ENCODE measurements around the gene ZNF791. TPM values are rescaled to one million over a fixed set of nuclear protein-coding genes. Genes with fewer than 3 reads are reported as not detected.
"Not testable (repeated sequence)": the region's sequence is repeated elsewhere in the genome, so short reads cannot be mapped to it uniquely, and the experiment has no call there.

Gene ZNF791
- total RNA-seq (2014; rRNA removed; shearing (Covaris generic); ENCODE audit: low replicate concordance) = 14.4 and 21.4 TPM in 2 replicates

DNA sequence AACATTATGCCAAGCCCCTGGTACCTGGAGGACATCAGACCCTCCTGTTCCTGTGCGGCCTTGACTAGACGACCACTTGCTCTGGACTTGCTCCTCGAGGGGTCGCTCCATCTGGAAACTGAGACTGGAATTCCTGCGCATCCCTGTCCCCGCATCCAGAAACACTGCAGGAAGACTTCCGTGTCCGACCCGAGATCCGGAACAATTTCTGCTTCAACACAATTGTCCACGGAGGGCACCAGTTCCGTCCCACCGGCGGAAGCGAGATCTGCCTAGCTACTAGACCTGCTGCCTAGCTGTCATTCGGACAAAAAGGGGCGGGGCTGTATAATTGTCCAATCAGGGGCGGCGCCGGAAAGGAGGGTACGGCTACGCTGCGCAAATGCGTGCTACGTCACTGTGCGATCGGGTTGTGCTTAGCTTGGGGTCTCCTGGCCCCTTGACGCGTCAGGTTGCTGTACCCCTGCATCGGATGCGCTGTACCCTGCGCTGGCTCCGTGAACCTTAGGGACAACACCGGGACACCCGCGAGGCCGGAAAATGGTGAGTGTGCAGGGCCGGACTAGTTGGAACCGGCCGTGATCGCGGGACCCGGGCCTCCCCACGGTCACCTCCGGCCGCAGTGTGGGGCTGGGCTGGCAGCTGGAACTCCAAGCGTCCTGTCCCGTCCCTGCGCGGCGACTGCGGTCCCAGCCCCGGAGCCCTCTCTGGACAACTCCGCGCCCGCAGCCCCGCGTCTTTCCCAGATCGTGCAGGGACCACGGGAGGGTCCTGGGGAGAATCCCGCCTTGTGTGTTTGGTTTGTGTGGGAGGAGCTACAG lies at the start of gene ZNF791, which contains the start of gene ZNF490:
Gene ZNF791, plus strand, starts transcription at position 381 of the 821 bp plus-strand sequence. Its CDS starts 160 bp downstream, at position 541.
Gene ZNF490, minus strand, starts transcription at position 274 of the 821 bp plus-strand sequence. Its CDS starts 133 bp downstream, at position 141.
- H3K9me2 ChIP-seq (replicated peaks; ENCODE audit: insufficient read depth, low read length) = no peaks in the 10 kb centered on the region
- peaks cover 43% of the 10 kb centered on the region for H3K4me1 ChIP-seq (ENCODE audit: low read length)
- peak within 1 kb of the TSS; percentile 86 for H3K4me3 ChIP-seq (ENCODE audit: low read length)
- H3K27ac ChIP-seq (ENCODE audit: low read length) = peak within 1 kb of the TSS; percentile 95
- H3K36me3 ChIP-seq (ENCODE audit: insufficient read depth, low read length) = peaks cover 15% of the 10 kb centered on the region
- peak; percentile 99 for DNase-seq
- H4K20me1 ChIP-seq (ENCODE audit: insufficient read depth, low read depth, low read length) = peaks cover 3% of the 10 kb centered on the region; the same call in 1 of the 2 replicates
- H3K79me2 ChIP-seq (ENCODE audit: low read length) = peaks cover 46% of the 10 kb centered on the region
- H3K27me3 ChIP-seq (ENCODE audit: low read length) = no peaks in the 10 kb centered on the region
- no peaks in the 10 kb centered on the region for H3K9me3 ChIP-seq (ENCODE audit: low read length)
- H3K9ac ChIP-seq (ENCODE audit: low read length) = peak within 1 kb of the TSS; percentile 85
- peak within 1 kb of the TSS; percentile 94 for H3K4me2 ChIP-seq (ENCODE audit: low read depth, low read length, poor library complexity, severe bottlenecking)
- H2AFZ ChIP-seq (ENCODE audit: low read length) = peak within 1 kb of the TSS; percentile 34; the same call in 1 of the 2 replicates

DNA sequence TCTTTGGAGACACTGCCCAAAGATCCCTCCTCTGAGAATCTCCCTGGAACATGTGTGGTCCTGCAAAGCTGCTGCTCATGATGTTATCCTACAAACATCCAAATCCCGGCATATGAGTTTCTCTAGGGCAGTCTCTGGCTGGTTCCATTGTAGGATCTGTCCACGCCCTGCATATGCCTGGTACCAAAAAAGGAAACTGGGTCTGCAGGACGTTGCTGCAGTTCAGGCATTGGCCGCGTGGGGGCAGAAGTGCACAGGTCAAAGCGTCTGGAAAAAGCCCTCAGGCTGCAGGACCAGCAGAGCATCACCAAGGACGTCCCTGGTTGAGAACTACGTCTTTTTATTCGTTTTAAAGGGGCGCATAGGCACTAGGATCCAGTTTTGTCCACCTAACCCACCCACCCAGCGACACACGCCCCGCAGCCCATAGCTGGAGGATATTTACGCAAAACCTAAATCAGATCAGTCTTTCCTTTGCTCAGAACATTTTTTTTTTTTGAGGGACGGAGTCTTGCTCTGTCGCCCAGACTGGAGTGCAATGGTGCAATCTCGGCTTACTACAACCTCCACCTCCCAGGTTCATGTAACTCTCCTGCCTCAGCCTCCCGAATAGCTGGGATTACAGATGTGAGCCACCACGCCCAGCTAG lies 46.6 kb upstream of the ZNF791 start:
- Histone ChIP-seq H3K27ac (ENCODE audit: low read length) (no peak overlapping the region), H2AFZ (ENCODE audit: low read length) (no peak overlapping the region; the same call in 1 of the 2 replicates), H3K9me2 (replicated peaks; ENCODE audit: insufficient read depth, low read length) (no peaks in the 10 kb centered on the region), H3K9me3 (ENCODE audit: low read length) (no peaks in the 10 kb centered on the region), H3K27me3 (ENCODE audit: low read length) (no peaks in the 10 kb centered on the region), H3K4me3 (ENCODE audit: low read length) (no peak overlapping the region), H3K4me1 (ENCODE audit: low read length) (peaks cover 6% of the 10 kb centered on the region), H3K9ac (ENCODE audit: low read length) (no peak overlapping the region), H4K20me1 (ENCODE audit: insufficient read depth, low read depth, low read length) (no peaks in the 10 kb centered on the region), H3K4me2 (ENCODE audit: low read depth, low read length, poor library complexity, severe bottlenecking) (peak overlapping the region; percentile 24), H3K36me3 (ENCODE audit: insufficient read depth, low read length) (no peaks in the 10 kb centered on the region), H3K79me2 (ENCODE audit: low read length) (no peaks in the 10 kb centered on the region)
- DNase-seq = peak; percentile 96

DNA sequence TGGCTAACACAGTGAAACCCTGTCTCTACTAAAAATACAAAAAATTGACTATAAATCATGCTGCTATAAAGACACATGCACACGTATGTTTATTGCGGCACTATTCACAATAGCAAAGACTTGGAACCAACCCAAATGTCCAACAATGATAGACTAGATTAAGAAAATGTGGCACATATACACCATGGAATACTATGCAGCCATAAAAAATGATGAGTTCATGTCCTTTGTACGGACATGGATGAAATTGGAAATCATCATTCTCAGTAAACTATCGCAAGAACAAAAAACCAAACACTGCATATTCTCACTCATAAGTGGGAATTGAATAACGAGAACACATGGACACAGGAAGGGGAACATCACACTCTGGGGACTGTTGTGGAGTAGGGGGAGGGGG lies 44.3 kb upstream of the ZNF791 start:
- not testable (repeated sequence) for H2AFZ ChIP-seq (ENCODE audit: low read length); H3K36me3 ChIP-seq (ENCODE audit: insufficient read depth, low read length); H3K27me3 ChIP-seq (ENCODE audit: low read length); H3K9me3 ChIP-seq (ENCODE audit: low read length); H4K20me1 ChIP-seq (ENCODE audit: insufficient read depth, low read depth, low read length); H3K79me2 ChIP-seq (ENCODE audit: low read length); H3K9me2 ChIP-seq (replicated peaks; ENCODE audit: insufficient read depth, low read length); H3K4me1 ChIP-seq (ENCODE audit: low read length); H3K4me2 ChIP-seq (ENCODE audit: low read depth, low read length, poor library complexity, severe bottlenecking); DNase-seq; H3K9ac ChIP-seq (ENCODE audit: low read length); H3K27ac ChIP-seq (ENCODE audit: low read length); H3K4me3 ChIP-seq (ENCODE audit: low read length)

DNA sequence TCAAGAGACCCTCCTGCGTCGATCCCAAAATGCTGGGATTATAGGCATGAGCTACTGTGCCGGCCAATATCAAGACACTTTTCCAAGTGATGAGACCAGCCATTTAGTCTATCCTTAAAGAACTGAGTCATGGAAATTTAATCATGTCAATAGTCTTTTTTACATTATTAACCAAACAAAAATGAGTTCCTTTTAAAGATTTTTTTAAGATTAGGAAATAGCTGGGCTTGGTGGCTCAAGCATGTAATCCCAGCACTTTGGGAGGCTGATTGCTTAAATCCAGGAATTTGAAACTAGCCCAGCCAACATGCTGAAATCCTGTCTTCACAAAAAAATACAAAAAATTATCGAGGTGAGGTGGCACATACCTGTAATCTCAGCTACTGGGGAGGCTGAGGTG lies 42.8 kb upstream of the ZNF791 start:
- Histone ChIP-seq H3K4me2 (ENCODE audit: low read depth, low read length, poor library complexity, severe bottlenecking) (no peak overlapping the region), H3K9me3 (ENCODE audit: low read length) (no peaks in the 10 kb centered on the region), H3K9ac (ENCODE audit: low read length) (no peak overlapping the region), H3K27me3 (ENCODE audit: low read length) (no peaks in the 10 kb centered on the region), H2AFZ (ENCODE audit: low read length) (no peak overlapping the region), H3K79me2 (ENCODE audit: low read length) (no peaks in the 10 kb centered on the region), H3K9me2 (replicated peaks; ENCODE audit: insufficient read depth, low read length) (no peaks in the 10 kb centered on the region), H3K36me3 (ENCODE audit: insufficient read depth, low read length) (no peaks in the 10 kb centered on the region), H3K4me3 (ENCODE audit: low read length) (no peak overlapping the region), H3K27ac (ENCODE audit: low read length) (no peak overlapping the region), H3K4me1 (ENCODE audit: low read length) (peaks cover 6% of the 10 kb centered on the region), H4K20me1 (ENCODE audit: insufficient read depth, low read depth, low read length) (no peaks in the 10 kb centered on the region)
- DNase-seq = no peak

DNA sequence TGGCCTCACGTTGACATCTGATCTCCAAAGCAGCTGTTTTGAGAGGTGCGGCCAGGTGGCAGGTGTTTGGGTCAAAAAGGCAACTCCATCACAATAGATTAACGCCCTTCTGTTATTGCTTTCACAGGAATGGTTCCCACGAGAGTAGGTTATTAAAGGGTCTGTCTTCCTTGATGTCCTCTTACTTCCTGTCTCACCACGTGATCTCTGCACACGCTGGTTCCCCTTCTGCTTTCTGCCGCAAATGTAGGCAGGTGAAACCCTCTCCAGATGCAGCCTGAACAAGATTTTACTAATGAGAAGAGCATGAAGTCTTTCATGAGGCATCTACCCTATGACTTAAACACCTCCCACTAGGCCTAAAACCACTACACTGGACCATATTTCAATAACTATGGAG lies 36.7 kb upstream of the ZNF791 start:
- Histone ChIP-seq H3K27ac (ENCODE audit: low read length) (0 out of 2 replicates have a peak overlapping the region, but pooled peaks have one; percentile 32), H4K20me1 (ENCODE audit: insufficient read depth, low read depth, low read length) (no peaks in the 10 kb centered on the region), H3K9me2 (replicated peaks; ENCODE audit: insufficient read depth, low read length) (no peaks in the 10 kb centered on the region), H3K36me3 (ENCODE audit: insufficient read depth, low read length) (no peaks in the 10 kb centered on the region), H3K4me1 (ENCODE audit: low read length) (peaks cover 9% of the 10 kb centered on the region), H3K4me2 (ENCODE audit: low read depth, low read length, poor library complexity, severe bottlenecking) (peak overlapping the region; percentile 14), H3K4me3 (ENCODE audit: low read length) (no peak overlapping the region), H2AFZ (ENCODE audit: low read length) (no peak overlapping the region), H3K9ac (ENCODE audit: low read length) (no peak overlapping the region), H3K79me2 (ENCODE audit: low read length) (no peaks in the 10 kb centered on the region), H3K9me3 (ENCODE audit: low read length) (no peaks in the 10 kb centered on the region), H3K27me3 (ENCODE audit: low read length) (no peaks in the 10 kb centered on the region)
- DNase-seq = peak; percentile 70

DNA sequence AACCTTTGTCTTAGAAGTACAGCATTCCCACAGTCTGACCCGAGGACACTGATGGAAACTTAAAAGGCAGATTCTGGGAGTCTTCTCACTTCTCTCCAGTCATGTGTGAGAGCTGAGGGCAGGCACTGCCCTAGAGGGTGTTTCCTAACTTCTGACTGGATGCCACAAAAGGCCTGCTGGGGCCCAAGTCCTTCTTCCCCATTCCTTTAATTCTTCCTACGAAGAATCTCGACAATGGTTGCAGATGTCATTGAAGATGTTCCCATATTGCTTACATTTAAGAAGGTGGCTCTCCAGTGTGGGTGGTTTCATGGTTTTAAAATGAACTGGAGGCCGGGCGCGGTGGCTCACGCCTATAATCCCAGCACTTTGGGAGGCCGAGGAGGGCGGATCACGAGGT lies 32.1 kb upstream of the ZNF791 start:
- no peak overlapping the region for H3K27ac ChIP-seq (ENCODE audit: low read length)
- no peak overlapping the region for H3K4me3 ChIP-seq (ENCODE audit: low read length)
- peaks cover 23% of the 10 kb centered on the region; the same call in 1 of the 2 replicates for H3K9me3 ChIP-seq (ENCODE audit: low read length)
- H4K20me1 ChIP-seq (ENCODE audit: insufficient read depth, low read depth, low read length) = no peaks in the 10 kb centered on the region
- H3K36me3 ChIP-seq (ENCODE audit: insufficient read depth, low read length) = peaks cover 33% of the 10 kb centered on the region
- DNase-seq = no peak
- no peaks in the 10 kb centered on the region for H3K9me2 ChIP-seq (replicated peaks; ENCODE audit: insufficient read depth, low read length)
- peaks cover 9% of the 10 kb centered on the region for H3K4me1 ChIP-seq (ENCODE audit: low read length)
- H3K79me2 ChIP-seq (ENCODE audit: low read length) = no peaks in the 10 kb centered on the region
- H3K4me2 ChIP-seq (ENCODE audit: low read depth, low read length, poor library complexity, severe bottlenecking) = no peak overlapping the region
- H3K9ac ChIP-seq (ENCODE audit: low read length) = no peak overlapping the region
- no peak overlapping the region for H2AFZ ChIP-seq (ENCODE audit: low read length)
- H3K27me3 ChIP-seq (ENCODE audit: low read length) = no peaks in the 10 kb centered on the region

DNA sequence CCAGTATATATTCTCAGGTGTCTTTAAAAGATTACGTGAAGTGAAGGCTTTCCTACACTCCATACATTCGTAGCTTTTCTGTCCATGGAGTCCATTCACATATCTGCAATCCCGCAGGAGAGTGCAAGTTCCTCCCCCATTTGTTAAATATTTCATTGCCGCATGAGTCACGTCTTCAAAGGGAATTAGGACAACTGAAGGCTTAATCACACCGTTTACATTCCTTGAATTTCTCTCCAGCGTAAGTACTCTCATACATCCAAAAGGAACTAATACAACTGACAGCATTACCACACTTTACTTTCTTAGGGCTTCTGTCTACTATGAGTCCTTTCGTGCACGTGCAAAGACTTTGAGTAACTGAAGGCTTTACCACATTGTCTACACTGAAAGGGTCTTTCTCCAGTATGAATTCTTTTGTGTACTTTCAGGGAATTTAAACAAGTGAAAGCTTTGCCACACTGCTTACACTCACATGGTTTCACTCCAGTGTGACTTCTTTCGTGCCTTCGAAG lies 30.5 kb upstream of the ZNF791 start:
- H3K79me2 ChIP-seq (ENCODE audit: low read length) = no peaks in the 10 kb centered on the region
- H3K36me3 ChIP-seq (ENCODE audit: insufficient read depth, low read length) = peaks cover 33% of the 10 kb centered on the region
- H3K4me1 ChIP-seq (ENCODE audit: low read length) = no peaks in the 10 kb centered on the region
- H3K4me3 ChIP-seq (ENCODE audit: low read length) = no peak overlapping the region
- H4K20me1 ChIP-seq (ENCODE audit: insufficient read depth, low read depth, low read length) = no peaks in the 10 kb centered on the region
- H3K27ac ChIP-seq (ENCODE audit: low read length) = no peak overlapping the region
- no peaks in the 10 kb centered on the region for H3K27me3 ChIP-seq (ENCODE audit: low read length)
- H3K9ac ChIP-seq (ENCODE audit: low read length) = no peak overlapping the region
- H2AFZ ChIP-seq (ENCODE audit: low read length) = no peak overlapping the region
- H3K9me3 ChIP-seq (ENCODE audit: low read length) = peaks cover 23% of the 10 kb centered on the region; the same call in 1 of the 2 replicates
- no peaks in the 10 kb centered on the region for H3K9me2 ChIP-seq (replicated peaks; ENCODE audit: insufficient read depth, low read length)
- no peak overlapping the region for H3K4me2 ChIP-seq (ENCODE audit: low read depth, low read length, poor library complexity, severe bottlenecking)
- no peak for DNase-seq

DNA sequence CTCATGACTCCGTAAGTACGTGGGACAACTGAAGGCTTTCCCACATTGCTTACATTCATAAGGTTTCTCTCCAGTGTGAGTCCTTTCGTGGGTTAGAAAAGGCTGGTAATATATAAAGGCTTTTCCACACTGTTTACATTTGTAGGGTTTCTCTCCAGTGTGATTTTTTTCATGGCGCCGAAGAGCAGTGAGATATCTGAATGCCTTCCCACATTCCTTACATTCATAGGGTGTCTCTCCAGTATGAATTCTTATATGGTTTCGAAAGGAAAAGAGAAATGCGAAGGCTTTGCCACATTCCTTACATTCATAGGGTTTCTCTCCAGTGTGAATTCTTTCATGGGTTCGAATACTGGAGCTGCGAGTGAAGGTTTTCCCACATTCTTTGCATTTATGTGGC lies 29.6 kb upstream of the ZNF791 start:
- Histone ChIP-seq H3K27ac (ENCODE audit: low read length) (no peak overlapping the region), H2AFZ (ENCODE audit: low read length) (no peak overlapping the region), H3K27me3 (ENCODE audit: low read length) (no peaks in the 10 kb centered on the region), H3K9me3 (ENCODE audit: low read length) (peaks cover 23% of the 10 kb centered on the region; the same call in 1 of the 2 replicates), H4K20me1 (ENCODE audit: insufficient read depth, low read depth, low read length) (no peaks in the 10 kb centered on the region), H3K4me3 (ENCODE audit: low read length) (no peak overlapping the region), H3K4me1 (ENCODE audit: low read length) (no peaks in the 10 kb centered on the region), H3K4me2 (ENCODE audit: low read depth, low read length, poor library complexity, severe bottlenecking) (no peak overlapping the region), H3K9me2 (replicated peaks; ENCODE audit: insufficient read depth, low read length) (no peaks in the 10 kb centered on the region), H3K79me2 (ENCODE audit: low read length) (no peaks in the 10 kb centered on the region), H3K9ac (ENCODE audit: low read length) (no peak overlapping the region), H3K36me3 (ENCODE audit: insufficient read depth, low read length) (peaks cover 33% of the 10 kb centered on the region)
- no peak for DNase-seq

Data from Karpas-422 (cell line).